Measurements from ENCODE around the gene ABL2.
"Not testable (repeated sequence)": the region's sequence is repeated elsewhere in the genome, so short reads cannot be mapped to it uniquely, and the experiment has no call there.

ABL2 gene

DNA sequence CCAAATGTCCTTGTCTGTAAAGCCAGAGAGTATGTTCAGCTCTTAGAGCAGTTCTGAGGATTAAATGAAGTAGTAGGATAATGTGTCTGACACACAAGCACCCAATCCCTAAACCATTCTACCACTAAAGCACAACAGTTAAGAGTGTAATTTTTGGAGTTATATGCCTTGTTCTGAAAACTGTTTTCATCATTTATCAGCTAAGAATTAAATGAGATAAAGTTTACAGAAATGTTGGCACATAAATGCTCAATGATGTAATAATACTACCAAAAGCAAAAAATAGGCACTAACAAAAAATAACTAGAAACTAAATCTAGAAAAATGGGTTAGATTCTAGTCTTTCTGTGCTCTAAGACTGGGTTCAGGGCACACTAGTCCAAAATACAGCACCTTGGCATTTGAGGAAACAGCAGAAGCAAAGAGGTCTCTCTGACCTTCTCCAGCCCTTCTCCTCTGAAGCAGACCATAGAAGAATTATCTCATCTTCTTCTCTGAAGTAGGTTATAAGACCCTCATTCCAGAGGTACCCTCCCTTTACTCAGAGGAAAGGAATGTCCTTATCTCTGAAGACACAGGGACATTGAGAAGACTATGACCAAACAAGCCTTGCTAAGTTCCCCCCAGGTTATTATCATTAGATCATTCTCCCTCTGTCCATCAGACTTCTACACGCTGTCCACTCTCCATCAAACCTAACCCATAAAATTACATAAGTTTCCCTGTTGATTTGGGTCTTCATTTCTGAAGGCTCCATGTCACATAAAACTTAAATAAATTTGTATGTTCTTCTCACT lies 20.6 kb downstream of the ABL2 start:
- no peak for DNase-seq

DNA sequence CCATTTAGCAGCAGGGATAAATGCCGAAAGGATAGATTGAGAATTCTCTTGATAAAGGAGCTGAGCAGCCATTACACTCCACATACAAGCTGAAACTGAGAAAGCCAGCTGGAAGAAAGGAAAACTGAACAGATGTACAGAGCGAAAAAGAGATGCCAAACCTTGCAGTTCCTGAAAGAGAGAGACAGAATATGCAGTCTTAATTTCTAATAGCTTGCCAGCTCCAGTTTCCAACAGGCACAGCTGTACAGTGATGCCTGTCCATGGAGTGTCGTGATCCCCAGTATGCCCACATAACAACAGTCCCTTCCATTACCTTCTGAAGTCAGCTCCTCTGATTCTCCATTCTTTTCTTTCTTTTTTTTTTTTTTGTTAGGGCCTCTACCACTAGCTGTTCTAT lies 22.7 kb downstream of the ABL2 start:
- DNase-seq, result no peak

DNA sequence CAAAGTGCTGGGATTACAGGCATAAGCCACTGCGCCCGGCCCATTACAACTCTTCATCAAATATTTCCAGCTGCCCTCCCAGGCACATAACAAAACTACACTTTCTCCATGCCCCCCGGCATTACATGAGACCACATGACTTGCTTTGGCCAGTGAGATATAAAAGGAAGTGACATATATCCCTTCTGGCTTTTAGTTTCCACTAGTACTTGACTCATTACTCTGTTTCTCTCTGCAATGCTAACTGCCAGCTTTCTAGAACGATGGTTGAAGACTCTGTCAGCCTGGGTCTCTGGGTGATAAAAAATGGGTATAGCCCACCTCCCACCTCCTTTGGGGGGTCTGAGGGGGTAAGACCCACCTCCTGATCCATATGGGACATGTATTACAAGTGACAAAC lies 24.2 kb downstream of the ABL2 start:
- DNase-seq, result no peak

DNA sequence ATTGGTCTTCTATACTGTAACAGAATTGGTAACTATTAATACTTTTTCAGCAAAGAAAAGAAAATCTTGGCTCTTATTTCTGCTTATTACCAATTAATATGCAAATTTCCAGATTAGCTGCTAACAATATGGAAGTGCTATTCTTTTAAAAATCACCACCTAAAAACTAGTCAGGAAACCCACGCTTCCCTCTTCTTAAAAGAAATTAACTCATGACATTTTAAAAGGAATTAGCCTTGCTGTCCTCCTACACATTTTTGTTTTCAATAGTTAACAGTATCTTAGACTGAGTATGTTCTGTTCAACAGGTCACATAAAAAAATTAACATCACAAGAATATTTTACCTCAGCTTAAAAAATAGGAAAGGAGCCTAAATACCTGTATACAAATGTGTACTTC lies 27.3 kb downstream of the ABL2 start:
- no peak for DNase-seq

DNA sequence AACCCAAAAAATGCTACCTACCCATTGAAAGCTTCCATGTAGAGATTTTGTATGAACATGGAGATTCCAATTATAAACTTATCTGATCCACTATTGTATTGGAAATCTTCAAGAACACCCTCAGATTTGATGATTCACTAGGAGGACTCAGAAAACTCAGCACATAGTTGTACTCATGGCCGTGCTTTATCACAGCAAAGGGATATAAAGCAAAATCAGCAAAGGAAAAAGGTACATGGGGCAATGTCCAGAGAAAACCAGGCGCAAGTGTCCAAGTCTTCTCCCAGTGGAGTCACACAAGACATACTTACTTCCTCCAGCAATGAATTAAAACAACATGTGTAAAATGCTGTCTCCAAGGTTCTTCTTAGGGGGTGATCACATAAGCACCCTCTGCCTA lies 28.9 kb downstream of the ABL2 start:
- DNase-seq, result no peak

DNA sequence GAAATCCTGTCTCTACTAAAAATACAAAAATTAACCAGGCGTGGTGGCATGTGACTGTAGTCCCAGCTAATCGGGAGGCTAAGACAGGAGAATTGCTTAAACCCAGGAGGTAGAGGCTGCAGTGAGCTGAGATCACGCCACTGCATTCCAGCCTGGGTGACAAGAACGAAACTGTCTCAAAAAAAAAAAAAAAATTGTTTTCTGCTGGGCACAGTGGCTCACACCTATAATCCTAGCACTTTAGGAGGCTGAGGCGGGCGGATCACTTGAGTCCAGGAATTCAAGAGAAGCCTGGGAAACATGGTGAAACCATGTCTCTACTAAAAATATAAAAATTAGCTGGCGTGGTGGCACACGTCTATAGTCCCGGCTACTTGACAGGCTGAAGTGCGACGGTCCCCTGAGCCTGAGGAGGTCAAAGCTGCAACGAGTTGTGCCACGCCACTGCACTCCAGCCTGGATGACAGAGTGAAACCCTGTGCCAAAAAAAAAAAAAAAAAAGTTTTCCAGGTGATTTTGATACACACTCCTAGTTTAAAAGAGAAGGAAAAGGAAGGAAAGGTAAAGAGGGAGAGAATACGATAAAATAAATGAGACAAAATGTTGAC lies 31.7 kb downstream of the ABL2 start:
- DNase-seq, result no peak

DNA sequence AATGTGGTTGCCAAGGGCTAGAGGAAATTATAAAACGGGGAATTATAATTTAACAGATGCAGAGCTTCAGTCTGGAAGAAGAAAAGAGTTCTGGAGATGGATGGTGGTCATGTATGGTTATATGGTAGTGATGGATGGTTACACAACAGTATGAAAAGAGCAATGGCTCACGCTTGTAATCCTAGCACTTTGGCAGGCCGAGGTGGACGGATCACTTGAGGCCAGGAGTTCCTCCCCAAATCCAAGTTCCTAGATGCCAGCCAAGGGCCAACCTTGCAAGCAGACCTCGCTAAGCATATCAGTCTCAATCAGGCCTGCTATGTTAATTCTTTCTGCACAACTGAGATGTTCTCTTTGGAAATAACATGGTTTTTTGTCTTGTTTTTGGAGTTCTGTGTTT lies 33.6 kb downstream of the ABL2 start:
- not testable (repeated sequence) for DNase-seq

DNA sequence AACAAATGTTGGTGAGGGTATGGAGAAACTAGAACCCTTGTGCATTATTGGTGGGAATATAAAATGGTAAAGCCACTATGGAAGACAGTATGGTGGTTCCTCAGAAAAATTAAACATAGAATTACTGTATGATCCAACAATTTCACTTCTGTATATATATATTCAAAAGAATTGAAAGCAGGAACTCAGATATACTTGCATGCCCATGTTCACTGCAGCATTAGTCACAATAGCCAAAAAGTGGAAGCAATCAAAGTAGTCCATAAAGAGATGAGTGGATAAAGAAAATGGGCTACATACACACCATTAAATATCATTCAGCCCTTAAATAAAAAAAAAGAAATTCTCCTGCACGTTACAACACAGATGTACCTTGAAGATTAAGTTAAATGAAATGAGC lies 34.1 kb downstream of the ABL2 start:
- DNase-seq, result no peak

DNA sequence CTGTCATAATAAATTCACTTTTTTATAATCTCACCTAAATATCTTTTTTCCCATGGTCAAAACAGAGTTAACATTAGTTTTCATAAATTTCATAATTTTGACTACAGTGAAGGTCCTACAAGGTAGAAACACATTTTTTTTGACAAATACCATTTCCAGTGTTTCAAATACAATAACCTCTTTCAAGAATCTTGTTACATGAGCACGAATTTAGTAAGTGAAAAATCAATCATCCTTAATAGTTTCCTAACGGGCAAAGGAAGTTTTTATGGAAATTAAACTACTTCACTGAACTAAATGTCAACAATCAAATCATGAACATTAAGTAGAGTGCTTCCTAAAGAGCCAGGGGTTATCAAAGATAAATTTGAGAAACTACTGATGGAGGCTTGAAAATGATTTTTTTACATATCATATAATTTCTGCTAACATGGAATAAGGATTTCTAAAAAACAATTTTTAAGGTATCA lies 35.4 kb downstream of the ABL2 start:
- DNase-seq, result no peak

DNA sequence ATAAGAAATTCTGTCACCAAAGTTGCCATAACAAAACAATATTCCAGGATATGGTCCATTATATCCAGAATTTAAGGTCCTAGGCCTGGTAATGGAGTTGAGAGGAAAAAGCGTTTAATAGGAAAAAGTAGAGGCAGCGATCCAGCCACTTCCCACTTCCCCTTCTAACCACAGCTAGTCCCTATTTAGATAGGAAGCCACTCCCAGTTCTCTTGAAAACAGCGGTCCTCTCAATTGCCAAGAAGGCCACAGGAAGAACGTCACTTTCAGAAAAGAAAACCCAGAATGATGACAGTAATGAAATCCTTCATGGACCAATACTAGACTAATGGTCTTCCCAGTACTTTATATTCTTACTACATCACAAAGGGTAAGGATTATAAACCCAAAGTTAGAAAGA lies 38.6 kb downstream of the ABL2 start:
- DNase-seq, result no peak

DNA sequence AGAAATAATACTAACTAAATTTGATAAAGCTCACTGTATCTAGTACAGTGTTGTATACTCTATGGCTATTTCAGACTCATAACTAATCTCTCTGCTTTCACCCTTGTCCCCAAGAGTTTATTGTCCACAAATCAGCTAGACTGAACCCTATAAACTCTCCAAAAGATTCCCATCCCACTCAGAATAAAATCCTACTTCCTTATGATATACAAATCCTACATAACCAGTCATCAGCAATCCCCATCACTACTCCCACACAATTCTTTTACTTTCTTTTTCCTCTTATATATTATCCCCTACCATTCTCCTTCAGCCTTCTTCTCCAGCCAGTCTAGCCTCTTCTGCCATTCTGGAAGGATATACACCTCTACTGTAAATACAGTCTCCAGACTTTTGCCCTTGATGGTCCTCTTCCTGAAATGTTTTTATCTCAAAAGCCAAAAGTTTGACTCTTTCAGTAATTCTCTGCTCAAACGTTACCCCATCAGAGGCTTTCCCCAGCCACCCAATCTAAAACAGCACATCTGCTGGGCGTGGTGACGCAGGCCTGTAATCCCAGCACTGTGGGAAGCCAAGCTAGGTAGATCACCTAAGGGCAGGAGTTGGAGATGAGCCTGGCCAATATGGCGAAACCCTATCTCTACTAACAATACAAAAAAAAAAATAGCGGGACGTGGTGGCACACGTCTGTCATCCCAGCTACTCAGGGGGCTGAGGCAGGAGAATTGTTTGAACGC lies 41.6 kb downstream of the ABL2 start:
- DNase-seq, result no peak

DNA sequence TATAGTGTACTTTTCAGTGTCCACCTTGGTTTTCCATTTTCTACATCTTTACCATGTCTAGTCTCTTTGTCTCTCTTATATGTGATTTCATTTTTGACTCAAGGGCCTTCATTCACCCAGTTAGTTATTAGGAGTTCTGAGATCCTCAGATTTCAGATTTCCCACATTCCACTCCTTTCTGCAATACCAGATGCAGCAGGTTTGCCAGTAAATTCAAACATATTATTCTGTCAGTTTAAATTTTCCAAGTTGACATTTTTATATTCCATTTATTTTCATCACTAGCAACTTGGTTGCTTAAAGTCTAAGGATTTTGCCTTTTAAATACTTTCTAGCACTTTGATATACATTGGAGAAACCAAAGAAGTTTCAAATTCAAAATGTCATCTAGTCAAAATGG lies 42.4 kb downstream of the ABL2 start:
- no peak for DNase-seq

DNA sequence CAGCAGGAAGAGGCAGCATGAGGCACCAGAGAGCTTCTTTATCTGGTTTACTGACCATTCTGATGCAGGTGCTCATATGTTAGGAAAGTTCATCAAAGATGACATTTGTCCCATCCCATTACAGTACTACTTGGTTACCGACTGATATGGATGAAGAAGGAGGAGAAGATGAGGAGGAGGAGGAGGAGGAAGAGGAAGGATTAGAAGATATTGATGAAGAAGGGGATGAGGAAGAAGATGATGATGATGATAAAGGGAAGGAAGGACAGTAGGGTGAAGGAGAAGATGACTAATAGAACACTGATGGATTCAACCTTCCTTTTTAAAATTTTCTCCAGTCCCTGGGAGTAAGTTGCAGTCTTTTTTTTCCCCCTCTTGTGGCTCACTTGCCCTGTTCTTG lies 45.1 kb downstream of the ABL2 start:
- no peak for DNase-seq

DNA sequence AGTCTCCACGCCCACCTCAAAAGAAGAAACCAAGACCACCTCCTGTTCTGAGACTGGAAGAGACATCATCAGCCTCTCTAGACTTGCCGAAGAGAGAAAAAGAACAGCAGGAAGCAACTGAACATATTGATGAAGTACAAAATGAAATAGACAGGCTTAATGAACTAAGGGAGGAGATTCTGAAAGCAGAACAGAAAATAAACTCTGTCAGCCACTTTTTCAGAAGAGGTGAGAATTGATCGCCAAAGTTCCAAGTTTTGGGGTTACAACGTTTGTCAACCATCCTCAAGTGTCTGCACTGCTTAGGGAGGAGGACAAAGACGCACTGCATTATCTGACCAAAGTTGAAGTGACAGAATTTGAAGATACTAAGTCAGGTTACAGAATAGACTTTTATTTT lies 45.6 kb downstream of the ABL2 start:
- DNase-seq, result no peak

DNA sequence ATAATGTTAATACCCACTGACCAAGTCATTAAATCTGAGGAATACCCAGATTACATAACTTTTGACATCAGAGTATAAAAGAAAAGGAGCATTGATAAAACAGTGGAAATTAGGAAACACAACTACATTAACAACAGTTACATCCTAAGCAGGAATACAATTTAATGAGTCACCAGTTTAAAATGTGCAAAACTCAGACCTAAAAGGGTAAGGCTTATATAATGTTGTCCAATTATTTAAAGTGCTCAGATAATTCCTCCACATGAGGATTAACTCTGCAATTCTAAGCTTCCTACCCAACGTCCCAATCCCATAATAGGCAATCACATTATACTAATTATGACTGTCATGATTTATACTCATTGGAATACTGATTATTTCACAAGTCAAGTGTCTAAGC lies 50.5 kb downstream of the ABL2 start:
- DNase-seq, result no peak

DNA sequence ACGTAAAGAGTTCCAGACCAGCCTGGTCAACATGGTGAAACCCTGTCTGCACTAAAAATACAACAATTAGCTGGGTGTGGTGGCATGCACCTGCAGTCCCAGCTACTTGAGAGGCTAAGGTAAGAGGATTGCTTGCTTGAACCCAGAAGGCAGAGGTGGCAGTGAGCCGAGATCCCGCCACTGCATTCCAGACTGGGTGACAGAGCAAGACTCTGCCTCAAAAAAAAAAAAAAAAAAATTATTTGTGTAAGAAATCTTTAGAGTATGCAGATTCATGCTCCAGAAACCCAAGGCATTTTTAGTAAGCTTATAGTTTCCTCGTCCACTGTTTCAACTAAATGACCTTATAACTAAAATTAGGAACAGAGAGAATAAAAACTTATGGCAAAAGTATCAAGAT lies 51.3 kb downstream of the ABL2 start:
- no peak for DNase-seq

DNA sequence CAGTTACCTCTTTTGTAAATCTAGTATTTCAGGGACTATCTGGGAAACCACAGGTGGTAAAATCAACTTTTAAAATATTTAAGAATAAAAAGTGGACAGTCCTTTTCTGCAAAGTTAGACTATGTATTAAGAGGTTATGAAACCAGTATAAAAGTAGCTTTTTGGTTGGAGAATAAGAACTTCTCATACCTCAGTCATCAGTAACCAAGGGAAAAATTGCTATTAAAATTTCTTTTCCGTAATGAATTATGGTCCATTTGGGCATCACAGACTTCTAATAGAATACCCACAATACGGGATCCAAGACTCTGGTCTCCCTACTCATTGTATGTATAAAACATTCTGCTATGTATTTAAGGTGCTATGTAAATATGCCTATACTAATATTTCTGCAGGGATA lies 51.9 kb downstream of the ABL2 start:
- DNase-seq, result no peak

DNA sequence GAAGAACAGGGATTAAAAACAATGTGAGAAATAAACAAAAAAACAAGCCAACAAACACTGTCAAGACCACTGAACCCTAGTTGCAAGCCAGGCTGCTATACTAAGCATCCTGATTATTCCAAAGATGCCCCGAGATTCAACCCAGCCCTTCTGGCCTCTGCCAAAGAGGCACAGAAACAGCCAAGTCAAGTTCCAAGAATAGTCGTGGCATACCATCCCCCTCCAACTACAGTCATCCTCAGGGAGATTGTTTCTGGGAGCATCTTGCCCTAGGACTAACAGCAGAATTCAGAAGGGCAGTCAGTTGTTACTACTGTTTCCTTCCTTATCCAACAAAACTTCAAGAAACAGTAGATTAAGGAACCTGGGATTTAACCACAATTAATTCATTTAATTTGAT lies 52.3 kb downstream of the ABL2 start:
- no peak for DNase-seq

DNA sequence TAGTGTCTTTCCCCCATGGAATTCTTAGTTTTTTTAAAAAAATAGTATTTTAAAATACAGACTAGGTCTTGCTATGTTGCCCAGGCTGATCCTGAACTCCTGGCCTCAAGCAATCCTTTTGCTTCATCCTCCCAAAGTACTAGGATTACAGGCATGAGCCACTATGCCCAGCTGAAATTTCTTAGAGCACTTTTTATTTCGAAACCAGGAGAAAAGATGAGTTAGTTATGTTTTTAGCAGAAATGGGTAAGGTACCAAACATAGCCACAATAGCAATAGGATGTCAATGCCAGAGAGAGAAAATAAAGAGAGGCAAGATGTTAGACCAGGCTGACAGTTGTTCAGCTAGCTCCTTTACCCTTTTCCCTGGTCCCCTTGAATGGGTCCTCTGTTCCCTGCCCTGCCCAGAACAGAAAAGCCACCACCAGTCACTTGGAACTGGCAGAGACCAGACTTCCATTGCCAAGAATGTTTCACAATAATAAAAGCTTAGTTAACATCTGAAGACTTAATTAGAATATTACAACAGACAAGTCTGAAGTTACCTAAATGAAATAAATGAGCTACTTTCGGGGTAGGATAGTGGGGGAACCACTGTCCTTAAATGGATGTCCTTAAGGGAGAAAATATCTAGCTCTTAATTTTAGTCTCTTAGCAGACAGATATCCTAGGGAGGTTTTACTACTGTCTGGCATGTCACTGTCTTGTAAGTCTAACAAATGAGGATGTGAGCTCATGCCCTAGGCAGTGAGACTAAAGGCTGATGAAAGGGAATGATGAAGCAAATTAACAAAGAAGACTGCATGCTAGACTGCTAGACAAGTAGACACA lies 54.3 kb downstream of the ABL2 start:
- DNase-seq, result no peak

DNA sequence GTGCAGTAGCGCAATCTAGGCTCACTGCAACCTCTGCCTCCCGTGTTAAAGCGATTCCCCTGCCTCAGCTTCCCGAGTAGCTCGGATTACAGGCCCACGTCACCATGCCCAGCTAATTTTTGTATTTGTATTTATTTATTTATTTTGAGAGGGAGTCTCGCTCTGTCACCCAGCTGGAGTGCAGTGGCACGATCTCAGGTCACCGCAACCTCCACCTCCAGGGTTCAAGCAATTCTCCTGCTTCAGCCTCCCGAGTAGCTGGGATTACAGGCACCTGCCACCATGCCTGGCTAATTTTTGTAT lies 59.1 kb downstream of the ABL2 start:
- DNase-seq, result not testable (repeated sequence)

DNA sequence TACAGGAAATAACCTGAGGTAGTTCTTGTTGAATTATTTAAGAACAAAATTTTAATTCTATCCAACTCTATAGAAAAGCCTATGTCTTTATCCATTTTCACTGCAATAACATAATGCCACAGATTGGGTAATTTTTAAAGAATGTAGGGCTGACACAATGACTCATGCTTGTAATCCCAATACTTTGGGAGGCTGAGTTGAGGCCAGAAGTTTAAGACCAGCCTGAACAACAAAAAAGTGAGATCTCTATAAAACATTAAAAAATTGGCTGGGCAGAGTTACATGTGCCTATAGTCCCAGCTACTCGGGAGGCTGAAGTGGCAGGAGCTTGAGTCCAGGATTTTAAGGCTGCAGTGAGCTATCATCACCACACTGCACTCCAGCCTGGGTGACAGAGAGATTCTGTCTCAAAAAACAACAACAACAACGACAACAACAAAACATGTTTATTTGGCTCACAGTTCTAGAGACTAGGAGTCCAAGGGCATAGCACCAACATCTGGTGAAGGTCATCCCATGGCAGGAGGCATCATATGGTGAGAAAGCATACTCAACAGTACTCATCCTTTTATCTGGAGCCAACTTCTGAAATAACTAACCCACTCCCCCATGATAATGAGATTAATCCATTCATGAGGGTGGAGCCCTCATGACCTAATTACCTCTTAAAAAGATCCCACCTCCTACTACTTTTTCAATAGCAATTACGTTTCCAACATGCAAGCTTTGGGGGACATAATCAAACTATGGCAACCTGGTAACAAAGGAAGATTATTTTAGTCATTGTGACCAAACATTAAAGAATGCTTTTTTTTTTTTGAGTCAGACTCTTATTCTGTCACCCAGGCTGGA lies 59.6 kb downstream of the ABL2 start:
- no peak for DNase-seq

DNA sequence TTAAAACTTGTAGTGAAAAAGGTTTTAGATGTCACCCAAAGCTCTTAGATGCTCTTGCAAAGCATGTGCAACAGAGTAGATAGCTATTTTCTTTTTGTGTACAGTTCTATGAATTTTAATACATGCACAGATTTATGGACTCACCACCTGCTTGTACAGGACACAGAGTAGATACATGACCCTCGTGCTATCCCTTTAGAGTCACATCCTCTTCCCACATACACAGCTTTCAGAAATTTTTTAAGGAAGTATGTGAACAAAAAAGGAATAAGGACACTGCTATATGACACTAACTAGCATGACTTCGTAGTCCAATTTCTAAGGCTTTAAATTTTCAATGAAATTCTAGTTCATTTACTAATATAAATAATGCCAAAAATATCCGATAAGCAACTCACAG lies 60.9 kb downstream of the ABL2 start:
- no peak for DNase-seq

DNA sequence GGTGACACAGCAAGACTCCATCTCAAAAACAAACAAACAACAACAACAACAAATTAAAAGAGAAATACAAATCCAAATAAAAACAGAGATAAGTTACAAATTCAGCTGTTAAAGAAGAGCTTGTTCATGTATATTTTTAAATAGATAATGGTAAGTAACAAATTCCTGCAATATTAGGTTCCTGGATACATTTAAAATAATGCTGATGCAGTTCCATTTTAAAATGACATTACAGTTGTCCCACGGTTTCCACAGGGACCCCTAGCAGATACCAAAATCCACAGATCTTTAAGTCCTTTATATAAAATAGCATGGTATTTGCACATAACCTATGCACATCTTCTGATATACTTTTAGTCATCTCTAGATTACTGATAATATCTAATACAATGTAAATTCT lies 61.5 kb downstream of the ABL2 start:
- no peak for DNase-seq

Measured in activated CD4-positive, alpha-beta T cell treated with anti-CD3 and anti-CD28 coated beads, Interleukin-2, amount 50 U/mL, for 16 hours (primary cell).